Endothelial cell of umbilical vein (primary cell): ENCODE results near the gene STRA8. TPM values are rescaled to one million over a fixed set of nuclear protein-coding genes. Genes with fewer than 3 reads are reported as not detected.

Experiments used
- BruUV-seq: library from RNA; stranded (reverse); fragments of 400-500 nt; replicated peaks from 2 replicates; lab custom pipeline; 2021; lab: Mats Ljungman, UMichigan
- CTCF ChIA-PET: fragments of 300-600, 350-600 bp; sonication (Branson Sonifier 250); formaldehyde crosslinking; loops from one replicate; lab custom pipeline; 2021; ENCODE audit warnings: antibody characterized with exemption, inconsistent platforms; lab: Charles Lee
- POLR2A ChIA-PET: fragments of 300-600, 350-600 bp; sonication (Branson Sonifier 250); formaldehyde crosslinking; loops from one replicate; lab custom pipeline; 2021; ENCODE audit warnings: antibody characterized with exemption, inconsistent platforms; lab: Charles Lee
- DNase-seq: peaks from one replicate; pipeline ENCODE4 v3.0.0-alpha.2; 2011; ENCODE audit warnings: low read depth, low spot score
- FAIRE-seq: peaks from 2 replicates; lab custom pipeline; 2011; peaks lifted over from hg19 to GRCh38; lab: Jason Lieb, UNC
- H2AFZ ChIP-seq: 2 replicates; pipeline ENCODE4 v1.6.0; 2012; ENCODE audit warnings: low read depth, low read length, control low read depth, inconsistent platforms
- H3K27ac ChIP-seq: 2 replicates; pipeline ENCODE4 v1.5.1; 2011; ENCODE audit warnings: low read depth, mild to moderate bottlenecking, control low read depth, low read length, moderate library complexity; ENCODE audit not compliant: insufficient read depth
- H3K27me3 ChIP-seq, 2 experiments: 2 replicates each; pipeline versions ENCODE4 v1.6.0 to v1.6.1; 2011; ENCODE audit warnings: low read length in 2 of 2, mixed read lengths in 1 of 2; ENCODE audit not compliant: control insufficient read depth in 2 of 2, insufficient read depth in 2 of 2
- H3K36me3 ChIP-seq, 2 experiments: 2 replicates in 1 of 2; 3 replicates in 1 of 2; pipeline ENCODE4 v1.5.1; 2011; ENCODE audit warnings: low read length in 2 of 2, mild to moderate bottlenecking in 1 of 2, moderate library complexity in 1 of 2; ENCODE audit not compliant: control insufficient read depth in 2 of 2, insufficient read depth in 2 of 2; ENCODE audit errors: extremely low read depth in 1 of 2
- H3K4me1 ChIP-seq: 3 replicates; pipeline ENCODE4 v1.5.1; 2011; ENCODE audit warnings: mild to moderate bottlenecking, low read length; ENCODE audit not compliant: control insufficient read depth, insufficient read depth; ENCODE audit errors: extremely low read depth
- H3K4me2 ChIP-seq: 2 replicates; pipeline ENCODE4 v1.6.1; 2011; ENCODE audit warnings: low read length, control low read depth, mixed read lengths; ENCODE audit not compliant: insufficient read depth
- H3K4me3 ChIP-seq, 3 experiments: fragments of 200-600 bp in 1 of 3; sonication (generic), shearing (Covaris generic) in 1 of 3; replicated peaks in 1 of 3; 2 replicates each; pipeline ENCODE4 v1.5.1; 2011 to 2016; ENCODE audit warnings: control low read depth in 3 of 3, low read length in 3 of 3, mild to moderate bottlenecking in 2 of 3, inconsistent platforms in 1 of 3, low read depth in 1 of 3, moderate library complexity in 1 of 3; ENCODE audit not compliant: insufficient read depth in 1 of 3
- H3K79me2 ChIP-seq: 2 replicates; pipeline ENCODE4 v1.6.0; 2012; ENCODE audit warnings: low read length, inconsistent platforms; ENCODE audit not compliant: control insufficient read depth, insufficient read depth
- H3K9ac ChIP-seq: replicated peaks from 2 replicates; pipeline ENCODE3; 2011; ENCODE audit warnings: low read length, control low read depth; ENCODE audit not compliant: insufficient read depth; ENCODE audit errors: extremely low read depth
- H3K9me1 ChIP-seq: replicated peaks from 3 replicates; pipeline ENCODE4 v1.6.0; 2011; ENCODE audit warnings: mild to moderate bottlenecking, low read length; ENCODE audit not compliant: control insufficient read depth, insufficient read depth; ENCODE audit errors: extremely low read depth
- H3K9me3 ChIP-seq: replicated peaks from 2 replicates; pipeline ENCODE4 v1.5.1; 2012; ENCODE audit warnings: low read length, inconsistent platforms; ENCODE audit not compliant: control insufficient read depth, insufficient read depth
- H4K20me1 ChIP-seq: replicated peaks from 2 replicates; pipeline ENCODE3; 2011; ENCODE audit warnings: mild to moderate bottlenecking, low read length; ENCODE audit not compliant: control insufficient read depth, insufficient read depth; ENCODE audit errors: extremely low read depth
- EZH2 ChIP-seq: IDR thresholded peaks from 2 replicates; pipeline ENCODE4 v1.6.1; 2012; ENCODE audit warnings: borderline replicate concordance, low read depth, mild to moderate bottlenecking, moderate library complexity, low read length, inconsistent platforms; ENCODE audit not compliant: severe bottlenecking
- JUN ChIP-seq: IDR thresholded peaks from 2 replicates; pipeline ENCODE4 v1.6.1; 2011; ENCODE audit warnings: borderline replicate concordance, low read depth; ENCODE audit not compliant: insufficient read length, insufficient read depth
- MYC ChIP-seq: IDR thresholded peaks from one replicate; pipeline ENCODE4 v1.6.1; 2011; ENCODE audit warnings: mild to moderate bottlenecking, low read depth, low read length
- POLR2A ChIP-seq: IDR thresholded peaks from 2 replicates; pipeline ENCODE4 v1.6.1; 2012; ENCODE audit warnings: low read depth, mild to moderate bottlenecking, control low read depth, low read length
- POLR2AphosphoS5 ChIP-seq: IDR thresholded peaks from 2 replicates; pipeline ENCODE4 v1.6.1; 2012; ENCODE audit warnings: low read depth, mild to moderate bottlenecking, control low read depth, low read length, moderate library complexity; ENCODE audit not compliant: insufficient read depth
- dilution Hi-C: fragments of 300-500 bp; cut with MboI; formaldehyde crosslinking; loops from one replicate; pipeline ENCODE4 v1.15.0; 2019; ENCODE audit warnings: low sequenced_read_pairs; ENCODE audit not compliant: extremely low pct_ligation_motif_present
- intact Hi-C: fragments of 100-400 bp; cut with micrococcal nuclease; formaldehyde crosslinking; loops from one replicate; pipeline ENCODE4 v1.10.0; 2022
- polyA plus RNA-seq, 4 experiments: library from polyadenylated mRNA; depleted of rRNA in 3 of 4; stranded (reverse) in 3 of 4; unstranded in 1 of 4; fragments of >200 nt; gene quantifications; 2 replicates each; pipeline versions ENCODE4 v1.2.1 to v1.2.3, GENCODE V29; 2011 to 2012; ENCODE audit warnings: missing spikeins in 1 of 4
- total RNA-seq: library from RNA; stranded (reverse); gene quantifications from 2 replicates; pipeline ENCODE4 v1.2.3, GENCODE V29; 2021
- TF ChIP-seq, protein P1 (sequence below): IDR thresholded peaks from 2 replicates; pipeline ENCODE4 v1.6.1; 2011; ENCODE audit not compliant: insufficient read depth, insufficient read length
- TF ChIP-seq, protein P2 (sequence below), 2 donors: IDR thresholded peaks; 1 replicate in 1 of 2; 2 replicates in 1 of 2; pipeline ENCODE4 v1.5.1; 2011; ENCODE audit warnings: low read length in 2 of 2, mild to moderate bottlenecking in 2 of 2, moderate library complexity in 2 of 2, control low read depth in 1 of 2, inconsistent platforms in 1 of 2, low read depth in 1 of 2; ENCODE audit not compliant: insufficient read depth in 1 of 2; ENCODE audit errors: extremely low read depth in 1 of 2

Gene STRA8
- total and polyA plus RNA-seq, 2 donors (not counting 3 experiments of a cell fraction or from before 2014, with no cell fraction given), result not detected

DNA sequence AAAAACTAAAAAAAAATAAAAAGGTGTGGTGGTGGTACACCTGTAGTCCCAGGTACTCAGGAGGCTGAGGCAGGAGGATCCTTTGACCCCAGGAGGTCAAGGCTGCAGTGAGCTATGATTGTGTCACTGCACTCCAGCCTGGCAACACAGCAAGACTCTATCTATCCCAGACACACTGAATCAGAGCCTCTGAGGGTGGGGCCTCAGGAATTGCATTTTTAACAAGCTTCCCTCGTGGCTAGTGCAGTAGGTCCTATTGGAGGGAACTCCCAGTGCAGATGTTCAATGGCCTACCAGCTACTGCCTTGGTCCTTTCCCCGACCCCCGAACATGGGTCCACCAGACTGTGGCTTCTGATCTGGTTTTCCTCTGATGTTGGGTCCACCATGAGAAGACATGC lies 14.9 kb downstream of the STRA8 start:
- Histone ChIP-seq H3K9ac (no peak overlapping the region), H4K20me1 (no peaks in the 10 kb centered on the region), H3K4me2 (no peak overlapping the region), H3K27me3 (peaks cover 3% of the 10 kb centered on the region in 2 experiments), H3K4me1 (peaks cover 4% of the 10 kb centered on the region), H3K9me1 (no peaks in the 10 kb centered on the region), H3K79me2 (no peaks in the 10 kb centered on the region), H3K4me3 (no peak overlapping the region), H3K36me3 (no peaks in the 10 kb centered on the region), H3K9me3 (no peaks in the 10 kb centered on the region), H3K27ac (no peak overlapping the region), H2AFZ (no peak overlapping the region)
- DNase-seq (no peak), FAIRE-seq (no peak)
- BruUV-seq, result no TSS peak
- ChIA-PET POLR2A (no interaction called here), CTCF (interaction anchor here (1.5 kb wide), 1 partner anchor 26 kb away, joined by 4 read pairs; no protein-coding TSS in a partner anchor)
- intact Hi-C loops, result no loop called here
- no peak for TF ChIP-seq POLR2AphosphoS5
- TF ChIP-seq MYC, result no peak
- no peak for TF ChIP-seq JUN
- no peak for TF ChIP-seq POLR2A
- TF ChIP-seq, protein P1, sequence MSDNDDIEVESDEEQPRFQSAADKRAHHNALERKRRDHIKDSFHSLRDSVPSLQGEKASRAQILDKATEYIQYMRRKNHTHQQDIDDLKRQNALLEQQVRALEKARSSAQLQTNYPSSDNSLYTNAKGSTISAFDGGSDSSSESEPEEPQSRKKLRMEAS, result no peak
- no peak for TF ChIP-seq EZH2
- TF ChIP-seq, protein P2, sequence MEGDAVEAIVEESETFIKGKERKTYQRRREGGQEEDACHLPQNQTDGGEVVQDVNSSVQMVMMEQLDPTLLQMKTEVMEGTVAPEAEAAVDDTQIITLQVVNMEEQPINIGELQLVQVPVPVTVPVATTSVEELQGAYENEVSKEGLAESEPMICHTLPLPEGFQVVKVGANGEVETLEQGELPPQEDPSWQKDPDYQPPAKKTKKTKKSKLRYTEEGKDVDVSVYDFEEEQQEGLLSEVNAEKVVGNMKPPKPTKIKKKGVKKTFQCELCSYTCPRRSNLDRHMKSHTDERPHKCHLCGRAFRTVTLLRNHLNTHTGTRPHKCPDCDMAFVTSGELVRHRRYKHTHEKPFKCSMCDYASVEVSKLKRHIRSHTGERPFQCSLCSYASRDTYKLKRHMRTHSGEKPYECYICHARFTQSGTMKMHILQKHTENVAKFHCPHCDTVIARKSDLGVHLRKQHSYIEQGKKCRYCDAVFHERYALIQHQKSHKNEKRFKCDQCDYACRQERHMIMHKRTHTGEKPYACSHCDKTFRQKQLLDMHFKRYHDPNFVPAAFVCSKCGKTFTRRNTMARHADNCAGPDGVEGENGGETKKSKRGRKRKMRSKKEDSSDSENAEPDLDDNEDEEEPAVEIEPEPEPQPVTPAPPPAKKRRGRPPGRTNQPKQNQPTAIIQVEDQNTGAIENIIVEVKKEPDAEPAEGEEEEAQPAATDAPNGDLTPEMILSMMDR (IDR thresholded peaks at IDR 0.05; ENCODE audit: extremely low read depth in 1 of 2, insufficient read depth in 1 of 2, low read depth in 1 of 2, low read length in 2 of 2), result no peak
- dilution Hi-C loops, result no loop called here
